Islet precursor cell (in vitro differentiated cells): Measurements from ENCODE around the gene AREL1.

Experiments
- DNase-seq: peaks from one replicate; pipeline ENCODE4 v3.0.0-alpha.2; 2018

Gene AREL1

GRCh38 chr14:74658535-74659131 is 54.2 kb downstream of the AREL1 start:
- no peak for DNase-seq

GRCh38 chr14:74656964-74657363 is 55.9 kb downstream of the AREL1 start:
- DNase-seq = no peak

- no peak for DNase-seq
Observed at GRCh38 chr14:74655599-74656395, 57.1 kb downstream of the AREL1 start.

- DNase-seq = no peak
Observed at GRCh38 chr14:74654931-74655330, 57.9 kb downstream of the AREL1 start.

- no peak for DNase-seq
Observed at GRCh38 chr14:74653386-74654138, 59.3 kb downstream of the AREL1 start.

GRCh38 chr14:74652541-74652940 is 60.3 kb downstream of the AREL1 start:
- no peak for DNase-seq

- DNase-seq = no peak
Observed at GRCh38 chr14:74650927-74651686, 61.8 kb downstream of the AREL1 start.

- DNase-seq = peak; percentile 62
Observed at GRCh38 chr14:74649673-74650072, 63.2 kb downstream of the AREL1 start.

GRCh38 chr14:74649167-74649566 is 63.7 kb downstream of the AREL1 start:
- peak; percentile 84 for DNase-seq

GRCh38 chr14:74648601-74649000 is 64.3 kb downstream of the AREL1 start:
- DNase-seq = peak; percentile 42

GRCh38 chr14:74647678-74648461 is 65.0 kb downstream of the AREL1 start:
- peak; percentile 53 for DNase-seq

GRCh38 chr14:74647061-74647677 is 65.7 kb downstream of the AREL1 start:
- DNase-seq = peak; percentile 49

- DNase-seq = peak; percentile 69
Observed at GRCh38 chr14:74645756-74646470, 67.0 kb downstream of the AREL1 start.

- peak; percentile 38 for DNase-seq
Observed at GRCh38 chr14:74645244-74645643, 67.6 kb downstream of the AREL1 start.

GRCh38 chr14:74641601-74642391 is 71.1 kb downstream of the AREL1 start:
- peak; percentile 46 for DNase-seq

- no peak for DNase-seq
Observed at GRCh38 chr14:74638966-74639365, 73.9 kb downstream of the AREL1 start.

- no peak for DNase-seq
Observed at GRCh38 chr14:74638066-74638465, 74.8 kb downstream of the AREL1 start.

GRCh38 chr14:74637178-74637550 is 75.7 kb downstream of the AREL1 start:
- peak; percentile 50 for DNase-seq

- no peak for DNase-seq
Observed at GRCh38 chr14:74636424-74637177, 76.3 kb downstream of the AREL1 start.
